ENCODE results near the gene FILIP1L.

GRCh38 chr3:100072326-100073048, 41.8 kb downstream of the FILIP1L start:
- TF ChIP-seq, protein P1, sequence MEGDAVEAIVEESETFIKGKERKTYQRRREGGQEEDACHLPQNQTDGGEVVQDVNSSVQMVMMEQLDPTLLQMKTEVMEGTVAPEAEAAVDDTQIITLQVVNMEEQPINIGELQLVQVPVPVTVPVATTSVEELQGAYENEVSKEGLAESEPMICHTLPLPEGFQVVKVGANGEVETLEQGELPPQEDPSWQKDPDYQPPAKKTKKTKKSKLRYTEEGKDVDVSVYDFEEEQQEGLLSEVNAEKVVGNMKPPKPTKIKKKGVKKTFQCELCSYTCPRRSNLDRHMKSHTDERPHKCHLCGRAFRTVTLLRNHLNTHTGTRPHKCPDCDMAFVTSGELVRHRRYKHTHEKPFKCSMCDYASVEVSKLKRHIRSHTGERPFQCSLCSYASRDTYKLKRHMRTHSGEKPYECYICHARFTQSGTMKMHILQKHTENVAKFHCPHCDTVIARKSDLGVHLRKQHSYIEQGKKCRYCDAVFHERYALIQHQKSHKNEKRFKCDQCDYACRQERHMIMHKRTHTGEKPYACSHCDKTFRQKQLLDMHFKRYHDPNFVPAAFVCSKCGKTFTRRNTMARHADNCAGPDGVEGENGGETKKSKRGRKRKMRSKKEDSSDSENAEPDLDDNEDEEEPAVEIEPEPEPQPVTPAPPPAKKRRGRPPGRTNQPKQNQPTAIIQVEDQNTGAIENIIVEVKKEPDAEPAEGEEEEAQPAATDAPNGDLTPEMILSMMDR (IDR thresholded peaks at IDR 0.05 in 2 of 3, conservative IDR thresholded peaks at IDR 0.05 in 1 of 3; ENCODE audit: borderline replicate concordance in 1 of 3, insufficient read depth in 1 of 3, low read depth in 2 of 3, low read length in 2 of 3) = no peak
- TF ChIP-seq EZH2 (IDR thresholded peaks at IDR 0.05) (no peak), REST (IDR thresholded peaks at IDR 0.05; ENCODE audit: low read depth) (no peak), TCF7L2 (IDR thresholded peaks at IDR 0.05; ENCODE audit: borderline replicate concordance, extremely low read depth, insufficient read depth, insufficient read length) (no peak), CEBPB (IDR thresholded peaks at IDR 0.05; ENCODE audit: low read depth) (no peak), POLR2AphosphoS5 (IDR thresholded peaks at IDR 0.05; ENCODE audit: low read depth, low read length) (no peak), POLR2A (IDR thresholded peaks at IDR 0.05; ENCODE audit: borderline replicate concordance, extremely low read depth, insufficient read depth, insufficient read length) (no peak)

Measured in HCT116 (cell line).